B cell (primary cell): ENCODE measurements around the gene ACAP2. TPM values are rescaled to one million over a fixed set of nuclear protein-coding genes. Genes with fewer than 3 reads are reported as not detected.

Experiments used
- ATAC-seq: fragments of 200-7000 bp; cut with Tn5 transposase; one replicate; pipeline ENCODE4 v1.10.0; 2021; ENCODE audit warnings: low read depth, mild to moderate bottlenecking, moderate number of reproducible peaks, moderate library complexity
- CTCF ChIA-PET: fragments of 350-600 bp; sonication (Branson Sonifier 250); formaldehyde crosslinking; loops from one replicate; lab custom pipeline; 2021; ENCODE audit warnings: antibody characterized with exemption, inconsistent platforms; lab: Charles Lee
- POLR2A ChIA-PET: fragments of 350-600 bp; sonication (Branson Sonifier 250); formaldehyde crosslinking; loops from one replicate; lab custom pipeline; 2021; ENCODE audit warnings: antibody characterized with exemption; lab: Charles Lee
- DNase-seq: peaks from one replicate; pipeline ENCODE4 v3.0.0; 2013
- H2AFZ ChIP-seq: 2 replicates; pipeline ENCODE4 v1.6.1; 2012; ENCODE audit warnings: mild to moderate bottlenecking, low read depth, low read length; ENCODE audit not compliant: insufficient read depth, poor library complexity, severe bottlenecking
- H3K27ac ChIP-seq, 2 donors: 1 replicate in 1 of 2; 2 replicates in 1 of 2; pipeline ENCODE4 v1.5.1; 2012 to 2013; ENCODE audit warnings: low read length in 2 of 2, mild to moderate bottlenecking in 2 of 2, moderate library complexity in 1 of 2
- H3K27me3 ChIP-seq, 4 experiments: fragments of 200-600 bp in 1 of 4; sonication (generic) in 1 of 4; replicated peaks in 1 of 4; 1 replicate in 2 of 4; 2 replicates in 2 of 4; pipeline versions ENCODE4 v1.6.1 to v1.7.0; 2013 to 2016; ENCODE audit warnings: low read length in 3 of 4, mild to moderate bottlenecking in 2 of 4, mixed read lengths in 1 of 4, moderate library complexity in 1 of 4; ENCODE audit not compliant: insufficient read depth in 4 of 4, control insufficient read depth in 3 of 4; ENCODE audit errors: control extremely low read depth in 1 of 4
- H3K36me3 ChIP-seq, 2 experiments: replicated peaks in 1 of 2; 1 replicate in 1 of 2; 2 replicates in 1 of 2; pipeline versions ENCODE4 v1.6.1 to v1.7.1; 2013; ENCODE audit warnings: low read length in 1 of 2; ENCODE audit not compliant: insufficient read depth in 2 of 2, control insufficient read depth in 1 of 2; ENCODE audit errors: control extremely low read depth in 1 of 2, extremely low read depth in 1 of 2
- H3K4me1 ChIP-seq, 2 donors: fragments of 200-600 bp in 1 of 2; sonication (generic) in 1 of 2; 1 replicate in 1 of 2; 2 replicates in 1 of 2; pipeline versions ENCODE4 v1.5.1 to v1.6.1; 2013 to 2017; ENCODE audit warnings: low read length in 2 of 2; ENCODE audit not compliant: control insufficient read depth in 2 of 2, insufficient read depth in 2 of 2
- H3K4me2 ChIP-seq: replicated peaks from 2 replicates; pipeline ENCODE3; 2012; ENCODE audit warnings: mild to moderate bottlenecking, low read depth, low read length; ENCODE audit not compliant: poor library complexity, severe bottlenecking
- H3K4me3 ChIP-seq, 5 experiments: fragments of 200-600 bp in 1 of 5; sonication (generic) in 1 of 5; 1 replicate in 3 of 5; 2 replicates in 2 of 5; pipeline versions ENCODE4 v1.5.1 to v1.7.0; 2011 to 2016; ENCODE audit warnings: low read length in 4 of 5, mild to moderate bottlenecking in 4 of 5, low read depth in 2 of 5, control low read depth in 1 of 5, moderate library complexity in 1 of 5; ENCODE audit not compliant: insufficient read depth in 1 of 5; ENCODE audit errors: control extremely low read depth in 1 of 5, extremely low read depth in 1 of 5
- H3K79me2 ChIP-seq: fragments of 200-600 bp; sonication (generic); one replicate; pipeline ENCODE4 v1.6.0; 2016; ENCODE audit warnings: low read length; ENCODE audit not compliant: control insufficient read depth, insufficient read depth
- H3K9ac ChIP-seq: fragments of 200-600 bp; sonication (generic); 2 replicates; pipeline ENCODE4 v1.6.1; 2017; ENCODE audit warnings: mild to moderate bottlenecking, low read length, moderate library complexity
- H3K9me3 ChIP-seq, 3 donors: one replicate each; pipeline versions ENCODE4 v1.6.1 to v1.7.1; 2013; ENCODE audit warnings: low read length in 2 of 3; ENCODE audit not compliant: control insufficient read depth in 2 of 3, insufficient read depth in 1 of 3; ENCODE audit errors: control extremely low read depth in 1 of 3
- H4K20me1 ChIP-seq: 2 replicates; pipeline ENCODE4 v1.6.0; 2012; ENCODE audit warnings: mild to moderate bottlenecking, low read length; ENCODE audit not compliant: insufficient read depth, control insufficient read depth, poor library complexity, severe bottlenecking
- H3K27ac Mint-ChIP-seq: one replicate; pipeline ENCODE4 v1.8.0; 2021; ENCODE audit warnings: mixed read lengths
- H3K27me3 Mint-ChIP-seq: one replicate; pipeline ENCODE4 v1.8.0; 2021; ENCODE audit warnings: mixed read lengths
- H3K4me1 Mint-ChIP-seq: one replicate; pipeline ENCODE4 v1.8.0; 2021; ENCODE audit warnings: mixed read lengths
- H3K4me3 Mint-ChIP-seq: one replicate; pipeline ENCODE4 v1.8.0; 2021; ENCODE audit warnings: mixed read lengths
- H3K9me3 Mint-ChIP-seq: one replicate; pipeline ENCODE4 v1.8.0; 2022; ENCODE audit warnings: mixed read lengths; ENCODE audit not compliant: insufficient read depth
- EZH2 ChIP-seq: IDR thresholded peaks from 2 replicates; pipeline ENCODE4 v1.6.1; 2012; ENCODE audit warnings: borderline replicate concordance, low read depth, mild to moderate bottlenecking, moderate library complexity, low read length; ENCODE audit not compliant: insufficient read depth, poor library complexity, severe bottlenecking
- WGBS: methylation state at CpG from one replicate; pipeline ENCODE4 v1.1.5; 2013; ENCODE audit warnings: missing lambda C conversion rate; ENCODE audit not compliant: insufficient coverage; 5-methylcytosine and 5-hydroxymethylcytosine counted together
- intact Hi-C: fragments of 100-400 bp; cut with micrococcal nuclease; formaldehyde crosslinking; loops from one replicate; pipeline ENCODE4 v1.10.0; 2022
- polyA plus RNA-seq: library from polyadenylated mRNA; depleted of rRNA; stranded (reverse); fragments of >200 nt; gene quantifications from 2 replicates; pipeline ENCODE4 v1.2.3, GENCODE V29; 2012
- total RNA-seq, 2 donors: library from RNA; stranded (reverse); fragments of 120-200 nt in 1 of 2; gene quantifications; 1 replicate in 1 of 2; 2 replicates in 1 of 2; pipeline versions ENCODE4 v1.2.3 to v1.2.4, GENCODE V29; 2013 to 2022
- TF ChIP-seq, protein P1 (sequence below): fragments of 200-600 bp; IDR thresholded peaks from one replicate; pipeline ENCODE4 v1.8.0; 2022; ENCODE audit warnings: antibody characterized with exemption, mild to moderate bottlenecking

ACAP2 gene
- total and polyA plus RNA-seq, 2 donors (not counting 1 experiment from before 2014, with no cell fraction given), result 18.6 to 113 TPM

GRCh38 chr3:195240171-195240701 is 202.6 kb downstream of the ACAP2 start:
- H3K4me1 ChIP-seq, result no peaks in the 10 kb centered on the region
- peaks cover 0 to 5% (median 1%) of the 10 kb centered on the region in 4 experiments for H3K27me3 ChIP-seq
- ChIA-PET POLR2A (no interaction called here), CTCF (no interaction called here)
- H3K9ac ChIP-seq, result no peak overlapping the region
- H3K27ac ChIP-seq, result no peak overlapping the region
- DNase-seq (no peak), ATAC-seq (no peak)
- TF ChIP-seq EZH2, result no peak
- intact Hi-C loops, result no loop called here
- Mint-ChIP-seq H3K4me3 (no peak overlapping the region), H3K9me3 (no peaks in the 10 kb centered on the region), H3K27ac (no peak overlapping the region), H3K27me3 (no peaks in the 10 kb centered on the region), H3K4me1 (no peaks in the 10 kb centered on the region)
- no peaks in the 10 kb centered on the region for H3K36me3 ChIP-seq
- no peak overlapping the region for H3K4me3 ChIP-seq
- H3K79me2 ChIP-seq, result peaks cover 4% of the 10 kb centered on the region
- no peak overlapping the region for H3K4me2 ChIP-seq
- H3K9me3 ChIP-seq, result peaks cover 0 to 23% (median 10%) of the 10 kb centered on the region in 3 donors
- no peak overlapping the region for H2AFZ ChIP-seq
- H4K20me1 ChIP-seq, result no peaks in the 10 kb centered on the region
- WGBS, result 96% methylated on average over 12 of the region's 15 CpGs

DNA sequence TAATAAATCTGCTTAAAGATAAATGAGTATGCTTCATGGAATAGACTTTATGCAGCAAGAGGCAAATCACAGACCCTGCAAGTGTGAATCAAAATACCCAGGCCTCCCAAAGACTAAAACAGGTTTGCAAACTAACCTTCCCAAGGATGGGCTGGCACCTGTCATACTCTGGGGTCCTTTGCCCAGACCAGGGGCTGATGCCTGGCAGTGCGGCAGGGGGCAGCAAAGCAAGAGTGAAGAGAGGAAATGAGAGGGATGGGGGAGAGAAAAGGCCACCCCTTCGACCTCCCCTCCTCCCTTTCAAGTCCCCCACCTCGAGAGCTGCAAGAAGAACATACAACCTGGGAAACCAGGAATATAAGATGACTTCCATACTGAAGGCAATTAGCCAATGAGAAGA is 203.7 kb downstream of the ACAP2 start:
- Histone ChIP-seq H3K27me3 (peaks cover 0 to 5% (median 1%) of the 10 kb centered on the region in 4 experiments), H4K20me1 (no peaks in the 10 kb centered on the region), H3K9me3 (peaks cover 0 to 23% (median 10%) of the 10 kb centered on the region in 3 donors), H3K36me3 (no peaks in the 10 kb centered on the region), H2AFZ (no peak overlapping the region), H3K9ac (no peak overlapping the region), H3K4me3 (no peak overlapping the region), H3K4me1 (no peaks in the 10 kb centered on the region), H3K27ac (no peak overlapping the region), H3K4me2 (no peak overlapping the region), H3K79me2 (peaks cover 4% of the 10 kb centered on the region)
- WGBS, result no CpG with 5 or more reads among the region's 3 CpGs
- ATAC-seq (no peak), DNase-seq (no peak)
- POLR2A ChIA-PET, result interaction anchor here (1.0 kb wide), 1 partner anchor 110 kb away, joined by 3 read pairs; no protein-coding TSS in a partner anchor
- CTCF ChIA-PET, result no interaction called here
- H3K27ac Mint-ChIP-seq, result no peak overlapping the region
- H3K4me3 Mint-ChIP-seq, result no peak overlapping the region
- intact Hi-C loops, result no loop called here
- H3K4me1 Mint-ChIP-seq, result no peaks in the 10 kb centered on the region
- H3K9me3 Mint-ChIP-seq, result no peaks in the 10 kb centered on the region
- H3K27me3 Mint-ChIP-seq, result no peaks in the 10 kb centered on the region
- TF ChIP-seq, protein P1, sequence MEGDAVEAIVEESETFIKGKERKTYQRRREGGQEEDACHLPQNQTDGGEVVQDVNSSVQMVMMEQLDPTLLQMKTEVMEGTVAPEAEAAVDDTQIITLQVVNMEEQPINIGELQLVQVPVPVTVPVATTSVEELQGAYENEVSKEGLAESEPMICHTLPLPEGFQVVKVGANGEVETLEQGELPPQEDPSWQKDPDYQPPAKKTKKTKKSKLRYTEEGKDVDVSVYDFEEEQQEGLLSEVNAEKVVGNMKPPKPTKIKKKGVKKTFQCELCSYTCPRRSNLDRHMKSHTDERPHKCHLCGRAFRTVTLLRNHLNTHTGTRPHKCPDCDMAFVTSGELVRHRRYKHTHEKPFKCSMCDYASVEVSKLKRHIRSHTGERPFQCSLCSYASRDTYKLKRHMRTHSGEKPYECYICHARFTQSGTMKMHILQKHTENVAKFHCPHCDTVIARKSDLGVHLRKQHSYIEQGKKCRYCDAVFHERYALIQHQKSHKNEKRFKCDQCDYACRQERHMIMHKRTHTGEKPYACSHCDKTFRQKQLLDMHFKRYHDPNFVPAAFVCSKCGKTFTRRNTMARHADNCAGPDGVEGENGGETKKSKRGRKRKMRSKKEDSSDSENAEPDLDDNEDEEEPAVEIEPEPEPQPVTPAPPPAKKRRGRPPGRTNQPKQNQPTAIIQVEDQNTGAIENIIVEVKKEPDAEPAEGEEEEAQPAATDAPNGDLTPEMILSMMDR, result no peak
- TF ChIP-seq EZH2, result no peak
